Measurements from ENCODE around the gene ASS1. TPM values are rescaled to one million over a fixed set of nuclear protein-coding genes. Genes with fewer than 3 reads are reported as not detected.

The ASS1 gene
- polyA plus RNA-seq, 4 donors, result 295 to 962 (median 408) TPM

- Histone ChIP-seq H3K27me3 (ENCODE audit: control insufficient read depth in 3 of 3, insufficient read depth in 3 of 3, low read length in 3 of 3) (peaks cover 4 to 16% (median 5%) of the 10 kb centered on the region in 3 donors), H3K36me3 (ENCODE audit: control insufficient read depth in 3 of 3, insufficient read depth in 2 of 3, low read depth in 1 of 3, low read length in 3 of 3) (peaks cover 0 to 45% (median 0%) of the 10 kb centered on the region in 3 donors), H3K9me3 (ENCODE audit: control insufficient read depth in 2 of 2, insufficient read depth in 1 of 2, low read depth in 1 of 2, low read length in 1 of 2) (peaks cover 0 to 17% of the 10 kb centered on the region in 2 donors), H3K4me1 (ENCODE audit: control insufficient read depth in 3 of 3, insufficient read depth in 2 of 3, low read depth in 1 of 3, low read length in 2 of 3) (peaks cover 3 to 45% (median 7%) of the 10 kb centered on the region in 3 donors), H3K27ac (ENCODE audit: low read depth in 1 of 3, low read length in 2 of 3) (no peak overlapping the region), H3K4me3 (ENCODE audit: low read depth in 1 of 3, low read length in 3 of 3) (no peak overlapping the region)
- WGBS, 3 donors, result 88 to 92% (median 92%) methylated on average over 13 of the region's 13 CpGs
- DNase-seq (no peak), FAIRE-seq (no peak)
Observed at GRCh38 chr9:130429381-130429780, 15.4 kb upstream of the ASS1 start.

DNA sequence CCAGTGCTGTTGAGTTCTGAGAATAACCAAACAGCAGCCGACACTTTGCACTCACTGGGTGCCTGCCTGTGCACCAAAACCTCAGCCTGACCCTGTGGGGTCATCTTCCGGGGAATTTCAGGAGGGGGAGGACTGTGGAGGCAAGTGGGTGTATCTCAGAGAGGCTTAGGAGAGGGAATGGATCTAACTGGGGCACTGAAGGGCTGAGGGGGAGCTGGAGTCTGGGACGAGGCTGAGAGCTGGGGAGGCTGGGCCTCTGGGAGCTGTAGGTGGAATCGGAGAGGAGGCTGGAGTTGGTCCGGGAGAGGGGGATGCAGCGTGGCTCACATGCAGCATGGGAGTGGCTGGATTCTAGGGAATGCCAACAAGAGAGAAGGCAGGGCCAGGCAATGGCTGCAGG, 14.9 kb upstream of the ASS1 start:
- whole genome bisulfite sequencing, 3 donors, result 78 to 88% (median 80%) methylated on average over 5 to 6 of the region's 6 CpGs
- H3K27ac ChIP-seq (ENCODE audit: low read depth in 1 of 3, low read length in 2 of 3), result no peak overlapping the region
- H3K4me3 ChIP-seq (ENCODE audit: low read depth in 1 of 3, low read length in 3 of 3), result no peak overlapping the region
- no peak for FAIRE-seq
- H3K27me3 ChIP-seq (ENCODE audit: control insufficient read depth in 3 of 3, insufficient read depth in 3 of 3, low read length in 3 of 3), result peaks cover 4 to 16% (median 5%) of the 10 kb centered on the region in 3 donors
- H3K4me1 ChIP-seq (ENCODE audit: control insufficient read depth in 3 of 3, insufficient read depth in 2 of 3, low read depth in 1 of 3, low read length in 2 of 3), result peaks cover 3 to 41% (median 7%) of the 10 kb centered on the region in 3 donors
- peaks cover 0 to 17% of the 10 kb centered on the region in 2 donors for H3K9me3 ChIP-seq (ENCODE audit: control insufficient read depth in 2 of 2, insufficient read depth in 1 of 2, low read depth in 1 of 2, low read length in 1 of 2)
- peaks cover 0 to 42% (median 0%) of the 10 kb centered on the region in 3 donors for H3K36me3 ChIP-seq (ENCODE audit: control insufficient read depth in 3 of 3, insufficient read depth in 2 of 3, low read depth in 1 of 3, low read length in 3 of 3)
- DNase-seq, result no peak

- Histone ChIP-seq H3K27ac (ENCODE audit: low read depth in 1 of 3, low read length in 2 of 3) (no peak overlapping the region), H3K27me3 (ENCODE audit: control insufficient read depth in 3 of 3, insufficient read depth in 3 of 3, low read length in 3 of 3) (peaks cover 4 to 16% (median 5%) of the 10 kb centered on the region in 3 donors), H3K36me3 (ENCODE audit: control insufficient read depth in 3 of 3, insufficient read depth in 2 of 3, low read depth in 1 of 3, low read length in 3 of 3) (peaks cover 0 to 42% (median 0%) of the 10 kb centered on the region in 3 donors), H3K4me3 (ENCODE audit: low read depth in 1 of 3, low read length in 3 of 3) (no peak overlapping the region), H3K4me1 (ENCODE audit: control insufficient read depth in 3 of 3, insufficient read depth in 2 of 3, low read depth in 1 of 3, low read length in 2 of 3) (peaks cover 3 to 37% (median 7%) of the 10 kb centered on the region in 3 donors), H3K9me3 (ENCODE audit: control insufficient read depth in 2 of 2, insufficient read depth in 1 of 2, low read depth in 1 of 2, low read length in 1 of 2) (peaks cover 0 to 17% of the 10 kb centered on the region in 2 donors)
- DNase-seq, result no peak
- no peak for FAIRE-seq
- 91 to 96% (median 96%) methylated on average over 18 of the region's 18 CpGs for WGBS, 3 donors
Observed at GRCh38 chr9:130430232-130430631, 14.5 kb upstream of the ASS1 start.

- no peak for FAIRE-seq
- no peak for DNase-seq
Observed at GRCh38 chr9:130430734-130431535, 13.8 kb upstream of the ASS1 start.

GRCh38 chr9:130431536-130432303, 13.0 kb upstream of the ASS1 start:
- 77 to 84% (median 84%) methylated on average over 16 to 17 of the region's 17 CpGs for WGBS, 3 donors
- Histone ChIP-seq H3K36me3 (ENCODE audit: control insufficient read depth in 3 of 3, insufficient read depth in 2 of 3, low read depth in 1 of 3, low read length in 3 of 3) (peaks cover 0 to 42% (median 0%) of the 10 kb centered on the region in 3 donors), H3K4me1 (ENCODE audit: control insufficient read depth in 3 of 3, insufficient read depth in 2 of 3, low read depth in 1 of 3, low read length in 2 of 3) (peaks cover 0 to 22% (median 0%) of the 10 kb centered on the region in 3 donors), H3K27me3 (ENCODE audit: control insufficient read depth in 3 of 3, insufficient read depth in 3 of 3, low read length in 3 of 3) (peaks cover 4 to 16% (median 5%) of the 10 kb centered on the region in 3 donors), H3K27ac (ENCODE audit: low read depth in 1 of 3, low read length in 2 of 3) (no peak overlapping the region), H3K4me3 (ENCODE audit: low read depth in 1 of 3, low read length in 3 of 3) (no peak overlapping the region), H3K9me3 (ENCODE audit: control insufficient read depth in 2 of 2, insufficient read depth in 1 of 2, low read depth in 1 of 2, low read length in 1 of 2) (peaks cover 0 to 17% of the 10 kb centered on the region in 2 donors)
- DNase-seq (no peak), FAIRE-seq (no peak)

More at GRCh38 chr9:130430734-130431535, 13.8 kb upstream of the ASS1 start:
- Histone ChIP-seq H3K4me3 (ENCODE audit: low read depth in 1 of 3, low read length in 3 of 3) (no peak overlapping the region), H3K36me3 (ENCODE audit: control insufficient read depth in 3 of 3, insufficient read depth in 2 of 3, low read depth in 1 of 3, low read length in 3 of 3) (peaks cover 0 to 42% (median 0%) of the 10 kb centered on the region in 3 donors), H3K27ac (ENCODE audit: low read depth in 1 of 3, low read length in 2 of 3) (no peak overlapping the region), H3K27me3 (ENCODE audit: control insufficient read depth in 3 of 3, insufficient read depth in 3 of 3, low read length in 3 of 3) (peaks cover 4 to 16% (median 5%) of the 10 kb centered on the region in 3 donors), H3K9me3 (ENCODE audit: control insufficient read depth in 2 of 2, insufficient read depth in 1 of 2, low read depth in 1 of 2, low read length in 1 of 2) (peaks cover 0 to 17% of the 10 kb centered on the region in 2 donors), H3K4me1 (ENCODE audit: control insufficient read depth in 3 of 3, insufficient read depth in 2 of 3, low read depth in 1 of 3, low read length in 2 of 3) (peaks cover 3 to 30% (median 5%) of the 10 kb centered on the region in 3 donors)
- 88 to 95% (median 93%) methylated on average over 17 to 22 of the region's 22 CpGs for WGBS, 3 donors

DNA sequence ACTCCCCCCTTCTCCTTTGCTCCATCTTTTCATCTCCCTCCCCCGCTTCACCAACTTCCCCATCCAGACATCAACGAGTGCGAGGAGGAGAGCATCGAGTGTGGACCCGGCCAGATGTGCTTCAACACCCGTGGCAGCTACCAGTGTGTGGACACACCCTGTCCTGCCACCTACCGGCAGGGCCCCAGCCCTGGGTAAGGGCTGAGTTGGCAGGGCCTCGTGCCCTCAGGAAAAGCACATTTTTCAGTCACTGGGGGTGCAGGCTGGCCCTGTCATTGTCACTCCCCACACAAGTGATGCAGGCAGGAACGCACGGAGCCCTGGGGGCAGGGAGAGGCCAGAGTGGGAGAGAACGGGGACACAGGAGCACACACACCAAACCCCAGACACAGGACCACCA, 12.4 kb upstream of the ASS1 start:
- no peak for FAIRE-seq
- WGBS, 3 donors, result 35 to 60% (median 36%) methylated on average over 10 to 11 of the region's 11 CpGs
- Histone ChIP-seq H3K4me3 (ENCODE audit: low read depth in 1 of 3, low read length in 3 of 3) (no peak overlapping the region), H3K36me3 (ENCODE audit: control insufficient read depth in 3 of 3, insufficient read depth in 2 of 3, low read depth in 1 of 3, low read length in 3 of 3) (peaks cover 0 to 39% (median 0%) of the 10 kb centered on the region in 3 donors), H3K27me3 (ENCODE audit: control insufficient read depth in 3 of 3, insufficient read depth in 3 of 3, low read length in 3 of 3) (peaks cover 4 to 16% (median 5%) of the 10 kb centered on the region in 3 donors), H3K27ac (ENCODE audit: low read depth in 1 of 3, low read length in 2 of 3) (no peak overlapping the region), H3K9me3 (ENCODE audit: control insufficient read depth in 2 of 2, insufficient read depth in 1 of 2, low read depth in 1 of 2, low read length in 1 of 2) (peaks cover 0 to 17% of the 10 kb centered on the region in 2 donors), H3K4me1 (ENCODE audit: control insufficient read depth in 3 of 3, insufficient read depth in 2 of 3, low read depth in 1 of 3, low read length in 2 of 3) (peaks cover 0 to 15% (median 0%) of the 10 kb centered on the region in 3 donors)
- DNase-seq, result no peak

DNA sequence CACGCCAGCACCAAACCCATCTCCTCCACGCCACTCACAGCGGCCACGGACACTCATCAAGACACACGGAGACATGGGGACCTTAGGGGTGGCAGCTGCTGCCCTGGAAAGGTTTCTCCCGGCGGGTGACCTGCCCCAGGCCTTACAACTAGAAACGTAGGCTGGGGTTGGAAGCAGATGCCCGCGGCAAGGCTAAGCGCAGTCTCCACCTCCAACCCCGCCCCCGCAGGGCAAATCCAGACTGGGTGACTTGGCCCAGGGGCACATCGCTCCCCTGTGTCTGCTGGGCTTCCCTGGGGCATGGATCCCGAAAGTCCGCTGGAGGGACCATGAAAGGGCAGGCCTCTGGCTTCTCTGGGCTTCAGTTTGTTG, 12.0 kb upstream of the ASS1 start:
- Histone ChIP-seq H3K36me3 (ENCODE audit: control insufficient read depth in 3 of 3, insufficient read depth in 2 of 3, low read depth in 1 of 3, low read length in 3 of 3) (peaks cover 0 to 35% (median 0%) of the 10 kb centered on the region in 3 donors), H3K9me3 (ENCODE audit: control insufficient read depth in 2 of 2, insufficient read depth in 1 of 2, low read depth in 1 of 2, low read length in 1 of 2) (peaks cover 0 to 17% of the 10 kb centered on the region in 2 donors), H3K27me3 (ENCODE audit: control insufficient read depth in 3 of 3, insufficient read depth in 3 of 3, low read length in 3 of 3) (peaks cover 4 to 16% (median 5%) of the 10 kb centered on the region in 3 donors), H3K4me1 (ENCODE audit: control insufficient read depth in 3 of 3, insufficient read depth in 2 of 3, low read depth in 1 of 3, low read length in 2 of 3) (peaks cover 0 to 13% (median 0%) of the 10 kb centered on the region in 3 donors), H3K27ac (ENCODE audit: low read depth in 1 of 3, low read length in 2 of 3) (no peak overlapping the region), H3K4me3 (ENCODE audit: low read depth in 1 of 3, low read length in 3 of 3) (peak overlapping the region in 1 of 3 donors; percentile 32)
- FAIRE-seq (no peak), DNase-seq (no peak)
- 38 to 59% (median 48%) methylated on average over 16 of the region's 16 CpGs for WGBS, 3 donors

Measured in small intestine (tissue), 7 donors.